Vagina (tissue), 2 donors: ENCODE data around the gene STARD13.

Source experiments
- CTCF ChIP-seq, 3 experiments: fragments of 450-650 bp in 2 of 3; fragments of 200-600 bp in 1 of 3; sonication (generic) in 1 of 3; IDR thresholded peaks; one replicate each; pipeline ENCODE4 v1.5.1; 2017 to 2019; ENCODE audit warnings: antibody characterized with exemption in 3 of 3, mild to moderate bottlenecking in 2 of 3, moderate library complexity in 2 of 3
- POLR2A ChIP-seq, 2 donors: fragments of 450-650 bp; IDR thresholded peaks; one replicate each; pipeline ENCODE4 v1.6.1; 2017; ENCODE audit warnings: antibody characterized with exemption in 2 of 2, mild to moderate bottlenecking in 2 of 2, moderate library complexity in 2 of 2
- POLR2AphosphoS5 ChIP-seq, 2 donors: sonication (generic); formaldehyde crosslinking; IDR thresholded peaks; one replicate each; pipeline ENCODE4 v1.9.0; 2017; ENCODE audit warnings: antibody characterized with exemption in 2 of 2, mild to moderate bottlenecking in 2 of 2, low read depth in 1 of 2; ENCODE audit not compliant: insufficient read depth in 1 of 2

- no peak for TF ChIP-seq CTCF (IDR thresholded peaks at IDR 0.05)
- no peak for TF ChIP-seq POLR2A (IDR thresholded peaks at IDR 0.05)
- TF ChIP-seq POLR2AphosphoS5 (IDR thresholded peaks at IDR 0.05; ENCODE audit: insufficient read depth in 1 of 2, low read depth in 1 of 2), result no peak
Observed at GRCh38 chr13:33262594-33262993, 23.0 kb downstream of the STARD13 start.
